HG02588 (cell line): ENCODE results near the gene SBF1.

Experiments
- ATAC-seq: cut with Tn5 transposase; IDR thresholded peaks from one replicate; pipeline ENCODE4 v1.9.1; 2021; ENCODE audit warnings: mild to moderate bottlenecking, moderate library complexity; ENCODE audit not compliant: unreplicated experiment

SBF1 gene

DNA sequence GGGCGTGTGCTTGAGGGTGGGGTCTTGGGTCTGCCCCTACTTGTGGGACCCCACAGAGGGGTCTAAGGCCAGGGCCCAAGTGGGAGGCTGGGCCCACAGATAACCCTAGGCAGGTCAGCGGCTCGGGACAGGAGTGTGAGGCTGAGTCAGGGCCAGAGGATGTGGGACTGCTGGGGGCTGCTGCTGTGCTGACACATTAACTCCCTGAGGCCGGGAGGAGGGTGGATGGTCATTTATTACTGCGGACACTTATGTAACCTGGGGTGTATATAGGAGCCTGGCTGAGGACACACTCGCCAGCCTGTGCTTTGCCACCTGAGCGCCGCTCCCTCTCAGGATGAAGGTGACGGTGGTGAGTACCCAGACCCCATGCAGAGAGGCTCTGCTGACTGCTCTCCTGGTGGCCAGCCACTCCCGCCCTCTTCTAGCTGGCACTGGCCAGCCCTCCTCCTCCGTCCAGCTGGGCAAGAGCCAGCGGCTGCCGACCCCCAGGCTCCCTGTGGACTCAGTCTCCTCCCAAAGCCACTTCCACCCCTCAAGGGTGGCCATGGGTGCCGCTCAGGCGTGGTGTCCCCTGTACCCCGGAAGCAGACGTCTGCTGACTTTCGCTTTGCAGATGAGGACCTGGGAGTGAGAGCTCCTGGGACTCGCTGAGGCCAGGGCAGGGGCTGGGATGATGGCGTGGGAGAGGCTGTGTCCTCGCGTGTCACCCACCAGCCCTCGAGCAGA is 11.9 kb upstream of the SBF1 start, which contains the start of gene MIOX:
TSS of gene MIOX (plus strand) at position 299 of the 729 bp plus-strand sequence. CDS start at position 338, 39 bp downstream.
- ATAC-seq: no peak

DNA sequence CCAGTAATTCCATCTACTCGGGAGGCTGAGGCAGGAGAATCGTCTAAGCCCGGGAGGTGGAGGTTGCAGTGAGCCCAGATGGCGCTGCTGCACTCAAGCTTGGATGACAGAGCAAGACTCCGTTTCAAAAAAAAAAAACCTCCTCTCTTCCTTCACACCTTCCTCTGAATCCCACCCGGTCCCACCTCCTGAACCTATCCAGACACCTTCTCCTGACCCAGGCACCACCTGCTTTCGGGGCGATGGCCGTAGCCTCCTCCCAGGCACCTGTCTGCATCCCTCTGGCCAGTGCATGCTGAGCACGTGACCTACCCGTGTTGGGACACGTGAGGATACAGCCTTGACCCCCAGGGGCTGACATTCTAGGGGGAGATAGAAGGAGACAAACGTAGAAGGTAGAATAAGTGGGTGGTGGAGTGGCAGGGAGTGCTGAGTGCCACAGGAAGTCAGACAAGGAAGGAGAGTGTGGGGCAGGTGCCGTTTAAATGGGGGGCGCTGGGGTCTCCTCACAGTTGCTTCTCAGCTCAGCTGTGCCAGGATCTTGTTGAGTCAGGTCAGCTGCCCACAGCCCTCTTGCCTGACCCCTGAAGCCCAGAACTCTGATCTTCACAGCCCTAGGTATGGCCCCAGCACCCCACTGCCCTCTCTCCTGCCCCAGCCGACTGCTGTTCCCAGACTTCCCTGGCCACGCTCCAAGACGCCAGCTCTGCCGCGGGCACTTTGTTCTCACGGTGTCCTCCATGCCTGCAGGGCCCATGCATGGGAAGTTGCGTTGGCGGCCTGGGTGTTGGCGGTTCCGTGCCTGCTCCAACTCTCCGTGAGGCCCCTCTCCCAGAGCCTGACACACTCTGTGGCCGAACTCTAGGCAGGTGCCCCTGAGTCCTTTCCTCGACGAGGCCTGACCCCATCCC is 10.6 kb upstream of the SBF1 start:
- no peak for ATAC-seq

GRCh38 chr22:50483977-50484853 is 9.4 kb upstream of the SBF1 start:
- no peak for ATAC-seq

DNA sequence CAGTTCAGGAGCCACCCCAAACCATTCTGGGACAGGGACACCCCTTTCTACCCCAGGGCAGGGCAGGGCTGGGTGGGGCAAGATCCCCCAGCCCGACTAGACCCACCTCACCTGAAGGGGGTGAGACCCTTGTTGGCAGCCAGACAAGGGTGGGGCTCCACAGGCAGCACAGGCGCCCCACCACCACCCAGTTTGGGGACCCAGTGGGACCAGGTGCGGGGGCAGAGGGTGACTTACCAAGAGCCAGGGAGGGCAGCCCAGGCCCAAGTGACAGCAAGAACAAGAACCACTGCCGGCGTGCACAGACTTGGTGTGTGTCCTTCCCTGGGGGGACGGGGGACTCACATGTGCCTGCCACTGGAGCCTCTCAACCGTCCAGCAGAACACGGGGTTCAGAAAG is 8.7 kb upstream of the SBF1 start:
- no peak for ATAC-seq

GRCh38 chr22:50483106-50483505 is 8.3 kb upstream of the SBF1 start:
- ATAC-seq: no peak

DNA sequence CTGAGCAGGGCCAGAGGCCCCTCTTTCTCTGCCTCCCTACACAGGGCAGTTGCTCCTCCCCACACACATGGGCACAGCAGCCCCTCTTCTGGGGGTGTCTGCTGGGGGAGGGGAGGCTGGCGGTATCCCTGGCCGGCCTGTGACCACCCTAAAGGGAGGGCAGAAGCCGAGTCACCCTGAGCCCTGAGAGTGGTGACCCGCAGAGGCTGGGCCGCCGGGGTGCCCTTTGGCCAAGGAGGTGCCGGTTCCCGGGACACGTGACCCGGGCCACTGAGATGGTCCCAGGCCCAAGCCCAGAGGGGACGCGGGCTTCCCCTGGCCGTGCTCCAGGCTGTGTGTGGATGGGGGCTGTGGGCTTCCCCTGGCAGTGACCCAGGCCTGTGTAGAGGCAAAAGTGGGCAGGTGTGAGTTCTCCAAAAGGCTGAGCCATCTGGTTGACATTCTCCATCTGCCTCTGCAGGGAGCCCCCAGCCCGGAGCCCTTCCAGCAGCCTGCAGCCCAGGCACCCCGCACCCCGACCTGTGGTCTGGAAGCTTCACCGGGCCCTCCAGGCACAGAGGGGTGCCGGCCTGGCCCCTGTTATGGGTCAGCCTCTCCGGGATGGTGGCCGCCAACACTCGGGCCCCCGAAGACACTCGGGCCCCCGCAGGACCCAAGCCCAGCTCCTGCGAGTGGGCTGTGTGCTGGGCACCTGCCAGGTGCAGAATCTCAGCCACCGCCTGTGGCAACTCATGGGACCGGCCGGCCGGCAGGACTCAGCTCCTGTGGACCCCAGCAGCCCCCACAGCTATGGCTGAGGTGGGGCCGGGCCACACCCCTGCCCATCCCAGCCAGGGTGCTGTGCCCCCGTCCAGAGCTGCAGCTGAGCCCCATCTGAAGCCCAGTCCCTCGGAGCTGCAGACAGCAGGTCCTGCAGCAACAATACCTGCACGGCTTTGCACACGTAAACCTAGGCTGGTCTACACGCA is 7.6 kb upstream of the SBF1 start:
- no peak for ATAC-seq

- ATAC-seq: no peak
Measured at GRCh38 chr22:50481440-50482106, 6.7 kb upstream of the SBF1 start, which contains the start of gene ADM2. ADM2 (plus strand) TSS chr22:50481543; CDS start chr22:50481848, 305 bp downstream.

- ATAC-seq: no peak
Measured at GRCh38 chr22:50481045-50481439, 6.2 kb upstream of the SBF1 start.

DNA sequence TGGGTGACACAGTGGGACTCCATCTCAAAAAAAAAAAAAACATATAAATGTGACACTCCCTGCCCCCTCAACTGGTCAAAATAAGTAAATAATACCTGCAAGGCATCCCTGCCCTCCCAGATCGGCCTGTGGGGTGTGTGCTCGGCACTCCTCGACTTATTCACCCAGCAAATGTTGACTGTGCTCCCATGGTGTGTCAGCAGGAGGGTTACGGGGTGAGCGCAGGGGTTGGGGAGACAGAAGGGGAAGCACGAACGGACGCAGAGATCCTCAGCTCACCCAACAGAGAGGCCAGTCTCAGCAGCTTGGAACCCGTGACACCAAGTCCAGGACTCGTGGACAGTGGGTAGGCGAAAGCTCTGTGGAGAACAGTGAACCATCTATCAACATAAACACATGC is 4.9 kb upstream of the SBF1 start:
- no peak for ATAC-seq

- no peak for ATAC-seq
Measured at GRCh38 chr22:50477923-50478322, 3.1 kb upstream of the SBF1 start.

DNA sequence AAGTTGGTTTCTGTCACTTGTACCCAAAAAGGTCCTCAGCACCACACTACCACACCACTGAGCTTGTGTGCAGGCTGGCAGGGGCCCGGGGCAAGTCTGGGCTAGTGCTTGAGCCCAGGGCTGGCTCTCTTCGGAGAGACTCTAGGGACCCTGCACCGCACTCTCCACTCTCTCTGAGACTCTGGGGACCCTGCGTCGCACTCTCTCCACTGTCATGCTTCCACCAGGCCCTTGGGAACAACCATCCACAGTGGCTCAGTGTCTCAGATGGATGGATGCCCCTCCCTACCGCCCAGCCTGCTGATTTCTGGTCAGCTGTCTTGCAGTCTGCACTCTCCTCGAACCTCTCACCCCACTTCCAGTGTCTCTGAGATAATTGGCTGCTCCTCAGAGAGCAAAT is 2.0 kb upstream of the SBF1 start:
- no peak for ATAC-seq

GRCh38 chr22:50475652-50476002 is 792 bp upstream of the SBF1 start:
- ATAC-seq: no peak

DNA sequence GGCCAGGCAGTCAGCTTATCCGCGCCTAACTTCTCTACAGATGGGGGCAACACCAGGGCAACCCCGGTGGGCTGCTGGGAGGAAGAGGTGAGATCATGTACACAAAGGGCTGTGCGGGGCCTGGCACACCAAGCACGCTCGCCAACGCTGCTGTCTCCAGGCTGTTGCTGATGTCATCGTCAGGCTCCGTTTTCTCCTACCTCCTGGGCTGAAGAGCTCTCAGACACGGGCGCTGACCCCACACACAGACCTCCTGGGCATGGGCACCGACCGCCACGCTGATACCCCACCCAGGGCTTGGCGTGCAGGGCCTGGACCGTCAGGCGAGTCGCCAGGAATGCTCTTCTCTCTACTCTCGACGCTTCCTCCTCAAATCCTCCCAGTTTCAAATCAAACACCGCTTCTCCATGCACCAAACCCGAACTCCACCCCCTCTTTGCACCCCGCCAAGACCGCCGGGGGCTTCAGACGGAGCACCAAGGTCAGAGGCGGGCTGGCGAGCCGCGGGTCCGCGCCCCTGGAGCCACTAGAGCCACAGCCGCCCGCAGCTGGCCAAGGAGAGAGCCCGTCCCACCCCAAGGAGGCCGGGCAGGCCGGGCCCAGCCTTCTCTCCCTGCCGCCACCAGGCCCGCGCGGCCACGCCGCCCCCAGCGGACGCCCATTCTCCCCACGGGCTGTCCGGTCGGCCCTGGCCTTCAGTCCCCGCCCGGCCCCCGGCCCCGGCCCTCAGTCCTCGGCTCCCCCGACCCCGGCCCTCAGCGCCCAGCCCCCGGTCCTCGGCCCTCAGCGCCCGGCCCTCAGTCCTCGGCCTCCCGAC is 772 bp downstream of the SBF1 start:
- ATAC-seq: no peak

- no peak for ATAC-seq
Measured at GRCh38 chr22:50473088-50473487, 1.7 kb downstream of the SBF1 start.

GRCh38 chr22:50471962-50472361 is 2.9 kb downstream of the SBF1 start:
- no peak for ATAC-seq

- no peak for ATAC-seq
Measured at GRCh38 chr22:50471197-50471847, 3.5 kb downstream of the SBF1 start.

DNA sequence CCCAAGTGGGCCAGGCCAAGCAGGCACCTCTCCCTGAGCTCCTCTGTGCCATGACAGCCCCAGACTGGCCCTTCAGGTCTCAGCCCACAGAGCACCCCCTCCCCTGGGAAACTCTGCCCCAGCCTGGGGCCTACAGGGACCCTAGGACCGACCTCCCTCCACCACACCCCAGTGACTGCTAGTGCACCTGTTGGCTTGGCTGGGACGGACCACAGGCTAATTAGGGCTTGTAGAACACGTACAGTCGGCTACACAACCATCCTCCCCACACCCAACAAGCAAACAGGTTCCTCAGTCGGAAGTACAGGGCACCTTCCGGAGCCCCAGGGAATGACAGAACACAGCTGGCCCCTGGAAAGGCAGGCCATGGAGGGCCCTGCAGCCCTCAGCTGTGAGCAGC is 4.3 kb downstream of the SBF1 start:
- no peak for ATAC-seq
